GM18868 (cell line): Measurements from ENCODE around the gene ATXN3.

Experiments used
- ATAC-seq: cut with Tn5 transposase; IDR thresholded peaks from one replicate; pipeline ENCODE4 v1.9.1; 2021; ENCODE audit warnings: mild to moderate bottlenecking, moderate library complexity; ENCODE audit not compliant: unreplicated experiment

ATXN3 gene

DNA sequence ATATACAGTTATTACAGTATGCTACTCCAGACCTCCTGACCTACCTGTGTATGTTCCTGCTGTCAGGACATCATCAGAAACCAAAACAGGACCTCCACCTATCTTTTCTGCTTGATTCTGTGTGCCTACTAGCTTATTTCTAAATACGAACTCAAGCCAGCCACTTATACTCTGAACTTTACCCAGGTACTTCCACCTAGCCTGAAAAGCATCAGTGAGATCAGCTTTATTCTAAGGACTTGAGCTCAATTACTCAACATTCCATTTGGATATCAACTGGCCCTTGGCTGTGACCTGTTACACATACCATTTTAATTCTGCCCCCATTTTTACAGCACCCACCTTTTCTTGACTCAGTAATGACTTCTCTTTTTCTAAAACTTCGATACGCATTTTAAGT is 95.7 kb downstream of the ATXN3 start:
- no peak for ATAC-seq

DNA sequence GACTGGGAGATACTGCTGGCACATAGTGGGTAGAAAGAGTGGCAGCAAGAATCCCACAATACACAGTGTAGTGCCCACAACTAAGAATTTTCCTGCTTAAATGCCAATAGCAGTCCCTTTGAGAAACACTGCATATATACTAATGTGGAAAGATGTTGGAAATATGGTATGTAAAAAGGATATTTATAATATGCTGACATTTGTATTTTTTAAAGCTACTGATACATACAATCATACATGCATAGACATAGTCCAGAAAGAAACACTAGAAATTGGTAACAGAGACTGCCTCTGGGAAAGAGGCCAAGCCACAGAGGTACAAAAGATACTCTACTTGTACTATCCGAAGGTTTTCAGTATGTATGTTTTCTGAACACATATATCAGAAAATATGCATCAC is 96.8 kb downstream of the ATXN3 start:
- ATAC-seq, result no peak
